ENCODE data around the gene ZCCHC3. TPM values are rescaled to one million over a fixed set of nuclear protein-coding genes. Genes with fewer than 3 reads are reported as not detected.

Gene ZCCHC3
- total and polyA plus RNA-seq, 4 donors, result 2.4 to 22.1 (median 5.6) TPM

DNA sequence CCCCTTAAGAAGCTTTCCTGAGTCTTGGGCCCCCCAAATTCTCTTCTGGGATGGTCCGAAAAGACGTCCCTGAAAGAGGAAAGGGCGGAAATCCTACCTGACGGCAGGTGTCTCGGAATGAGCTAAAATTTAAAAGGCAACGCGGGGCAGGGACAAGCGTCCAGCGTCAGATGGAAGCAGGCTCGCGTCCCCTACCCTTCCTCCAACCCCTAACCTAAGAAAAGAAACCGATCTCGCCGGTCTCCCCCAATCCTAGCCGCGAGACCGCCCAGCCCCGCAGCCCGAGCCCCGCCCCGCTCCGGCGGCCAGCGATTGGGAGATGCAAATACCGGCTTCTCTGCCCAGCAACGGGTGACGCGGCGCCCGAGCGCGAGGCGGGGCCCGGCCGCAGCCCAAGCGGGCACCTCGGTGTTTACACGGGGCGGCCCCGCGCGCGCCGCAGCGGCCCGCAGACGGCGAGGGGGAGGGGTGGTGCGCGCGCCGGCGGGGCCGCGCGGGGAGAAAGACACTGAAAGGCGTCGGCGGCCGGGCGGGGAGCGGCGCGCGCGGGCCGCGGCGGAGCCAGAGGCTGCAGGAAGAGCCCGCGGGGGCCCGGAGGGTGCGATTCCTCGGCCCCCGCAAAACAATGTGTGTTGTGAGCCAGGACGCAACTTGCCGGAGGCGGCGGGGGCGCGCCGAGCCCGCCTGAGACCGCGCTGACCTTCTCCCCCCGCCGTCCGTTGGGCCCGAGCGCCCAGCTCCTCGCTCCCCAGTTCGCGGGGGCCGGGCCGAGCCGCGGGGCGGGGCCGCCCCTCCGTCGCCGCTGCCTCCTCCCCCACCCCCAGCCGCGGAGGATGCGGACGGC lies 27.9 kb downstream of the ZCCHC3 start, which contains the start of gene SOX12:
Gene SOX12, plus strand, starts transcription at position 508 of the 844 bp plus-strand sequence. CDS start 373 bp downstream, outside the sequence.
- no peaks in the 10 kb centered on the region for H3K27me3 ChIP-seq (ENCODE audit: control insufficient read depth in 4 of 4, insufficient read depth in 4 of 4, low read length in 3 of 4)
- H3K4me3 ChIP-seq (ENCODE audit: low read depth in 1 of 3, low read length in 3 of 3), result peak within 1 kb of the TSS; percentile 68 to 88 (median 85)
- H3K27ac ChIP-seq (ENCODE audit: low read depth in 1 of 2, low read length in 2 of 2), result peak within 1 kb of the TSS; percentile 88 to 89
- no peaks in the 10 kb centered on the region for H3K9me3 ChIP-seq (ENCODE audit: control insufficient read depth in 4 of 4, low read length in 3 of 4)
- peaks cover 7 to 31% (median 16%) of the 10 kb centered on the region in 4 donors for H3K4me1 ChIP-seq (ENCODE audit: control insufficient read depth in 4 of 4, insufficient read depth in 4 of 4, low read length in 3 of 4)
- H3K36me3 ChIP-seq (ENCODE audit: control insufficient read depth in 4 of 4, insufficient read depth in 3 of 4, low read depth in 1 of 4, low read length in 3 of 4), result no peaks in the 10 kb centered on the region
- TF ChIP-seq RXRA (IDR thresholded peaks at IDR 0.05) (no peak), SP1 (IDR thresholded peaks at IDR 0.05) (peak; percentile 44), YY1 (IDR thresholded peaks at IDR 0.05) (peak; percentile 18), GABPA (IDR thresholded peaks at IDR 0.05 in 1 of 2, conservative IDR thresholded peaks at IDR 0.05 in 1 of 2) (no peak), FOXA2 (IDR thresholded peaks at IDR 0.05) (no peak), NR2F2 (IDR thresholded peaks at IDR 0.05) (no peak), TAF1 (conservative IDR thresholded peaks at IDR 0.05) (peak; percentile 21)
- TF ChIP-seq, protein P1, sequence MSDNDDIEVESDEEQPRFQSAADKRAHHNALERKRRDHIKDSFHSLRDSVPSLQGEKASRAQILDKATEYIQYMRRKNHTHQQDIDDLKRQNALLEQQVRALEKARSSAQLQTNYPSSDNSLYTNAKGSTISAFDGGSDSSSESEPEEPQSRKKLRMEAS (IDR thresholded peaks at IDR 0.05), result no peak
- TF ChIP-seq, protein P2, sequence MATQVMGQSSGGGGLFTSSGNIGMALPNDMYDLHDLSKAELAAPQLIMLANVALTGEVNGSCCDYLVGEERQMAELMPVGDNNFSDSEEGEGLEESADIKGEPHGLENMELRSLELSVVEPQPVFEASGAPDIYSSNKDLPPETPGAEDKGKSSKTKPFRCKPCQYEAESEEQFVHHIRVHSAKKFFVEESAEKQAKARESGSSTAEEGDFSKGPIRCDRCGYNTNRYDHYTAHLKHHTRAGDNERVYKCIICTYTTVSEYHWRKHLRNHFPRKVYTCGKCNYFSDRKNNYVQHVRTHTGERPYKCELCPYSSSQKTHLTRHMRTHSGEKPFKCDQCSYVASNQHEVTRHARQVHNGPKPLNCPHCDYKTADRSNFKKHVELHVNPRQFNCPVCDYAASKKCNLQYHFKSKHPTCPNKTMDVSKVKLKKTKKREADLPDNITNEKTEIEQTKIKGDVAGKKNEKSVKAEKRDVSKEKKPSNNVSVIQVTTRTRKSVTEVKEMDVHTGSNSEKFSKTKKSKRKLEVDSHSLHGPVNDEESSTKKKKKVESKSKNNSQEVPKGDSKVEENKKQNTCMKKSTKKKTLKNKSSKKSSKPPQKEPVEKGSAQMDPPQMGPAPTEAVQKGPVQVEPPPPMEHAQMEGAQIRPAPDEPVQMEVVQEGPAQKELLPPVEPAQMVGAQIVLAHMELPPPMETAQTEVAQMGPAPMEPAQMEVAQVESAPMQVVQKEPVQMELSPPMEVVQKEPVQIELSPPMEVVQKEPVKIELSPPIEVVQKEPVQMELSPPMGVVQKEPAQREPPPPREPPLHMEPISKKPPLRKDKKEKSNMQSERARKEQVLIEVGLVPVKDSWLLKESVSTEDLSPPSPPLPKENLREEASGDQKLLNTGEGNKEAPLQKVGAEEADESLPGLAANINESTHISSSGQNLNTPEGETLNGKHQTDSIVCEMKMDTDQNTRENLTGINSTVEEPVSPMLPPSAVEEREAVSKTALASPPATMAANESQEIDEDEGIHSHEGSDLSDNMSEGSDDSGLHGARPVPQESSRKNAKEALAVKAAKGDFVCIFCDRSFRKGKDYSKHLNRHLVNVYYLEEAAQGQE (IDR thresholded peaks at IDR 0.05), result peak; percentile 46
- TF ChIP-seq, protein P3, sequence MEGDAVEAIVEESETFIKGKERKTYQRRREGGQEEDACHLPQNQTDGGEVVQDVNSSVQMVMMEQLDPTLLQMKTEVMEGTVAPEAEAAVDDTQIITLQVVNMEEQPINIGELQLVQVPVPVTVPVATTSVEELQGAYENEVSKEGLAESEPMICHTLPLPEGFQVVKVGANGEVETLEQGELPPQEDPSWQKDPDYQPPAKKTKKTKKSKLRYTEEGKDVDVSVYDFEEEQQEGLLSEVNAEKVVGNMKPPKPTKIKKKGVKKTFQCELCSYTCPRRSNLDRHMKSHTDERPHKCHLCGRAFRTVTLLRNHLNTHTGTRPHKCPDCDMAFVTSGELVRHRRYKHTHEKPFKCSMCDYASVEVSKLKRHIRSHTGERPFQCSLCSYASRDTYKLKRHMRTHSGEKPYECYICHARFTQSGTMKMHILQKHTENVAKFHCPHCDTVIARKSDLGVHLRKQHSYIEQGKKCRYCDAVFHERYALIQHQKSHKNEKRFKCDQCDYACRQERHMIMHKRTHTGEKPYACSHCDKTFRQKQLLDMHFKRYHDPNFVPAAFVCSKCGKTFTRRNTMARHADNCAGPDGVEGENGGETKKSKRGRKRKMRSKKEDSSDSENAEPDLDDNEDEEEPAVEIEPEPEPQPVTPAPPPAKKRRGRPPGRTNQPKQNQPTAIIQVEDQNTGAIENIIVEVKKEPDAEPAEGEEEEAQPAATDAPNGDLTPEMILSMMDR (IDR thresholded peaks at IDR 0.05; ENCODE audit: low read depth, low read length, missing input control), result no peak
- WGBS, result under 1% methylated on average over 106 of the region's 106 CpGs
- peak; percentile 99 for DNase-seq (ENCODE audit: low spot score)
- peak within 1 kb of the TSS; percentile 72 to 90 for H3K9ac ChIP-seq (ENCODE audit: low read depth in 1 of 2, low read length in 2 of 2)

- no peaks in the 10 kb centered on the region for H3K27me3 ChIP-seq (ENCODE audit: control insufficient read depth in 4 of 4, insufficient read depth in 4 of 4, low read length in 3 of 4)
- DNase-seq (ENCODE audit: low spot score), result peak; percentile 65
- no peaks in the 10 kb centered on the region for H3K36me3 ChIP-seq (ENCODE audit: control insufficient read depth in 4 of 4, insufficient read depth in 3 of 4, low read depth in 1 of 4, low read length in 3 of 4)
- peak overlapping the region; percentile 50 to 68 (median 62) for H3K4me3 ChIP-seq (ENCODE audit: low read depth in 1 of 3, low read length in 3 of 3)
- H3K9me3 ChIP-seq (ENCODE audit: control insufficient read depth in 4 of 4, low read length in 3 of 4), result no peaks in the 10 kb centered on the region
- WGBS, result 1% methylated on average over 103 of the region's 103 CpGs
- H3K4me1 ChIP-seq (ENCODE audit: control insufficient read depth in 4 of 4, insufficient read depth in 4 of 4, low read length in 3 of 4), result peaks cover 7 to 31% (median 16%) of the 10 kb centered on the region in 4 donors
- H3K9ac ChIP-seq (ENCODE audit: low read depth in 1 of 2, low read length in 2 of 2), result no peak overlapping the region
- TF ChIP-seq RXRA (IDR thresholded peaks at IDR 0.05) (no peak), FOXA2 (IDR thresholded peaks at IDR 0.05) (no peak), YY1 (IDR thresholded peaks at IDR 0.05) (no peak), EGR1 (IDR thresholded peaks at IDR 0.05; ENCODE audit: low read depth in 2 of 2) (no peak), RAD21 (IDR thresholded peaks at IDR 0.05) (no peak), TAF1 (conservative IDR thresholded peaks at IDR 0.05) (no peak), NR2F2 (IDR thresholded peaks at IDR 0.05) (no peak), FOXA1 (IDR thresholded peaks at IDR 0.05) (no peak), HNF4A (conservative IDR thresholded peaks at IDR 0.05) (no peak), SP1 (IDR thresholded peaks at IDR 0.05) (no peak), GABPA (IDR thresholded peaks at IDR 0.05 in 1 of 2, conservative IDR thresholded peaks at IDR 0.05 in 1 of 2) (no peak), JUND (IDR thresholded peaks at IDR 0.05) (no peak), HNF4G (IDR thresholded peaks at IDR 0.05) (no peak)
- TF ChIP-seq, protein P1 (IDR thresholded peaks at IDR 0.05), result no peak
- TF ChIP-seq, protein P4, sequence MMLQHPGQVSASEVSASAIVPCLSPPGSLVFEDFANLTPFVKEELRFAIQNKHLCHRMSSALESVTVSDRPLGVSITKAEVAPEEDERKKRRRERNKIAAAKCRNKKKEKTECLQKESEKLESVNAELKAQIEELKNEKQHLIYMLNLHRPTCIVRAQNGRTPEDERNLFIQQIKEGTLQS (IDR thresholded peaks at IDR 0.05), result no peak
- TF ChIP-seq, protein P2 (IDR thresholded peaks at IDR 0.05), result no peak
- peak overlapping the region; percentile 81 to 88 for H3K27ac ChIP-seq (ENCODE audit: low read depth in 1 of 2, low read length in 2 of 2)
These were observed 28.7 kb downstream of the ZCCHC3 start for GRCh38 chr20:325889-326644.

All from liver (tissue), 9 donors.